MV-4-11 (cell line): ENCODE results near the gene TP73.

Experiments
- DNase-seq: peaks from one replicate; lab custom pipeline; 2025; lab: John Stamatoyannopoulos, UW

Gene TP73

GRCh38 chr1:3768811-3769390, 116.6 kb downstream of the TP73 start:
- DNase-seq, result no peak

DNA sequence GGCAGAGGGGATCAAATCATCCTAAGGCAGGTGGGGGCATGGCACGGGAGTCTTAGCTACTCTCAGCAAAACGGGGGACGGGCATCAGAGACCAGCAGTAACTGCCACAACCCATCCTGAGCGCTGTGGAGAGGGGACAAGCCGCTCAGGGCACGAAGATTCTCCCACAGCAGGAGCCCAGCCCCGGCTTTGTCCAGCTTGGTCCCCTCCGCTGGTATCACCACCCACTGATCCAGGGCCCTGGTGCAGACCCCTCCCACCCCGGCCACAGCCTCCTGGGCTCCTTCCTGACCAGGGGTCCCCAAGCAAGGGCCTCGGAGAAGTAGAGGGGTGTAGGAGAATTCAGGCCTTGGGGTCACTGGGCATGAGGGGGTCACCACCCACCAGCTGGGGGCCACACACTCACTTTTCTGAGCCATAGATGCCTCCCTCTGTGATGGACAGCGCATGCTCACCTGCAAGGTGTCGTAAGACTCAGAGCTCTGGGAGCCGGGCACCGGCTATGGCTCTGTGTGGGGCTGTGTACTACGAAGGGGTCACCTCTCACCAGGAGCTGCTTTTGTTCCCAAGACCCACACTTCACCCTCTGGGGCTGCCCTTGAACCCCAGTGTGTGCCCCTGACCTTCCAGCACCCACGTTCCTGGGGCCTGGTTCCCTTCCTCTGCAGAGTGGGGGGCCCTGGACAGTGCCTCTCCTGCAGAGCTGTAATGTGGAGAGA, 117.9 kb downstream of the TP73 start:
- no peak for DNase-seq

GRCh38 chr1:3771108-3772026, 119.1 kb downstream of the TP73 start:
- DNase-seq, result no peak

- peak; percentile 51 for DNase-seq
Measured at GRCh38 chr1:3772027-3772714, 119.9 kb downstream of the TP73 start.

DNA sequence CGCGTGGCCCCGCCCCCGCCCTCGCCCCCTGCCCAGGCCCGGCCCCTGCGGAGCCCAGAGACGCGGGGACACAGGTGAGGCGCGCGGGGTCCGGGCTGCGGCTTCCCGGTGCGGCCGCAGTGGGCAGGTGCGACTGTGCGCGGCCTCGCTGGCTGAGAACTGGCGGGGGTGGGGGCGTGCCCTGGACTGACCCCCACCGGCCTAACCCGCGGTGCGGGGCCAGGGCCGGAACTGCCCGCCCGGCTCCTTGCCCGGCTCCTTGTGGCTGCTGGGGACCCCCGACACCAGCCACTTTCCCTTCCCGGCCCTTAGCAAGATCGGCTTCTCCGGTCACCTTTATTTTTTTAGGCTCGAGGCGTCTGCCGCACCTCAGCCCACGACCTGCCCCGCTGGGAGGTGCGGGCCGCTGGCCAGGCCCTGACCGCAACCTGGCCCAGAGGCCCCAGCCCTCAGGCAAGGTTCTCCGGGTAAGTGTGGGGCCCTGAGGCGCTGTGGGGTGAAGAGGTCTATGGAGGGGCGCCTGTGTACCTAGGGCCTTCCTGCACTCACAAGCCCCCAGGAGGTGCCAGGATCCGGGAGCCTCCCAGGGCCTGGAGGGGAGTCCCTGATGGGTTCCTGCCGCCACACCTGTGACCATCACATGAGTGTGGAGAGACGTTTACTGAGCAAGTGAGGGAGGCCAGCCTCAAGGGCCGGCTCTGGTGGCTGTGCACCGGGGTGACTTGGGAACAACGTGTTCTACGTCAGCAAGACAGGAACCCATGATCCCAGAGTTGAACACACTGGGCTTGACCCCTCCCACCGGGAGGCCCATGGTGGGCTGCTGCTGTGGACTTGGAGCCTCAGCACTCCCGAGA, 120.6 kb downstream of the TP73 start, which contains the start of gene SMIM1:
TSS of gene SMIM1 (plus strand) at position 35 of the 857 bp plus-strand sequence. CDS start 2,625 bp downstream, outside the sequence.
- DNase-seq, result no peak

- DNase-seq, result no peak
Measured at GRCh38 chr1:3773572-3774275, 121.4 kb downstream of the TP73 start.

GRCh38 chr1:3774276-3774945, 122.1 kb downstream of the TP73 start:
- no peak for DNase-seq

- no peak for DNase-seq
Measured at GRCh38 chr1:3774946-3775489, 122.7 kb downstream of the TP73 start.

- peak; percentile 72 for DNase-seq
Measured at GRCh38 chr1:3775490-3776230, 123.3 kb downstream of the TP73 start.

- DNase-seq, result no peak
Measured at GRCh38 chr1:3776231-3776961, 124.1 kb downstream of the TP73 start.

DNA sequence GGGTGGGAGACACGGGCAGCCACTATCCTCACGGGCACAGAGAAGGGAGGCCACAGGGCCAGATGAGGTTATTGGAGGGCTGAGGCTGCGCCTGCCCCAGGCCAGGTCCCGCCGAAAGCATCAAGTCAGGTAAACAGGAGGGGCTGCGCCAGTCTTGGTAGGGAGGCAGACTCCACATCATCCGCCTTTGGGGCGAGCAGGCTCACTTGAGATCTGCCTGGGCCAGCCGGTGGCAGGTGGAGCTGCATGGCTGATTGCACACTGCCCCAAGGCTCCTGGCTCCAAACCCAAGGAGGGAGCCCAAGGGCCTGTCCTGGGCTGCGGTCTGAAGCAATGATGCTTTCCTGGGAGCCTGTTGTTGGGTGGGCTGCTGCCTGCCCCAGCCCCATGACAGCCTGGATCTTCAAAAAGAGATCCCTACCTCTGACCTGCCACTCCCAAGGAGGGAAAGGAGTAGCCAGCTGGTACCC, 124.8 kb downstream of the TP73 start:
- no peak for DNase-seq

DNA sequence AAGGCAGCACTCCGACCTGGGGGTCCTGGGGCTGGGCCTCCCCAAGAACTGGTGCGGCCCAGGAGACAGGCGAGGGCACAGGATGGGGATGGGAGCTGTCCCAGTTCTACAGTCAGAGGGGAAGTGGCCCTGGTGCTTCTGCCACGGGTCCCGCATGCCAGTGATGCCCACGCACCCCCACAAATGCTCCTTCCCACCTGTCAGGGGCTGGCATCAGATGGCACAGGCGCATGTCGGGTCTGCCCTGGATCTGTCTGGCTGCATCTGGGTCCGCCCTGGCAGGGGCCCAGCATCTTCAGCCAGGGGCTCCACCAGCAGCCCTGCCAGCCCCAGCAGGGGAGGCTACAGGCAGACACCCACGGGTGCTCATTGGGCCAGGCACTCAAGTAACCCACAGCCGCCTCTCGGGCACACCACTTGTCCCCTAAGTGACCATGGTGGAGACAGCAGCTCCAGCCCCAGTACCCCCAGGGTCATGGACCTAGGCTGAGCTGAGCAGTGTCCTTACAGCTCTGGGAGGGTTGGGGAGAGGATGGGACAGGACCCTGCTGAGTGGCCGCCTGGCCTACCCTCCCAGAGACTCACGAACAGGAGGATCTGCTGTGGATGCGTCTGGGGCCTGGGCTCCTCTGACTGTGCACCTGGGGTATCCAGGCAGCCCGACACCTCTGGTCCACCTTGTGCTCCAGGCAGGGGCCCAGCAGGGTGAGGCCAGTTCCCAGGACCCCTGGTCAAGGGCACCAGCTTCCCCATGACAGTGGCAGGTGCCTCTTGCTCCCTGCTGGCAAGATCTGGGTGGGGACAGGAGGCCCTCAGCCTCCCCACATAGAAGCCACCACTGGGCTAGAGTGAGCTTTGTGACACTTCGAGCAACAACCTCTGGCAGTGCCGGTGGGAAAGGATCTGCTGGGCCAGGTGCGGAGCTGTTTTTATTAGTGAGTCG, 125.6 kb downstream of the TP73 start:
- DNase-seq, result no peak

DNA sequence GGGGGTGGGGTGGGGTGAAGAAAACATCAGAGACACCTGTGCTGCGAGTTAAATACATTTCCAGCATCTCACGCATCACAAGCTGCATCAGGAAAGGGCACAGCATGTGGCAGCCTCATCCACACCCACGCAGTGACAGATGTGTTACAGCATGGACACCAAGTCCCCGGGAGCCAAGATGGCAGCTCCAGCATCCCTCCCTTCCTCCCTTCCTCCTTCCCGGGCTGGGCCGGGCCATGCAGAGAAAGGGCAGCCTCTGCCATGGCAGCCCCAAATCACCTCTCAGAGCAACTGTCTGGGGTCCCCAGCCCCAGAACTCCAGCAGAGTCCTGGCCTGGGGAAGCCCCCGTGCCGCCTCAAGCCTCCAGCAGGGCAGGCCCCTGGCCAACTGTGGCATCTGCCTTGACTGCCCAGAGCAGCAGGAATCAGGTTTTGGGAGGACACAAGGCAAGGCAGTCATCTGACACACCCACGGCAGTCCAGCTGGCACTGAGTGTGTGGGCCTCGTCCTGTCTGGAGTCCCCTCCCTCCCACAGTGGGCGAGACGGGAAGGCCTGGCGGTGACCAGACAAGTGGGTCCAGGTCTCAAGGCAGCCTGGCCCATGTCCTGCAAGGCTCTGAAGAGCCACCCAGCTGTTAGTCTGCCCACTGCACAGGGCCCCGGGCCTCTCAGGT, 126.4 kb downstream of the TP73 start:
- no peak for DNase-seq

GRCh38 chr1:3779265-3779911, 127.1 kb downstream of the TP73 start:
- no peak for DNase-seq

DNA sequence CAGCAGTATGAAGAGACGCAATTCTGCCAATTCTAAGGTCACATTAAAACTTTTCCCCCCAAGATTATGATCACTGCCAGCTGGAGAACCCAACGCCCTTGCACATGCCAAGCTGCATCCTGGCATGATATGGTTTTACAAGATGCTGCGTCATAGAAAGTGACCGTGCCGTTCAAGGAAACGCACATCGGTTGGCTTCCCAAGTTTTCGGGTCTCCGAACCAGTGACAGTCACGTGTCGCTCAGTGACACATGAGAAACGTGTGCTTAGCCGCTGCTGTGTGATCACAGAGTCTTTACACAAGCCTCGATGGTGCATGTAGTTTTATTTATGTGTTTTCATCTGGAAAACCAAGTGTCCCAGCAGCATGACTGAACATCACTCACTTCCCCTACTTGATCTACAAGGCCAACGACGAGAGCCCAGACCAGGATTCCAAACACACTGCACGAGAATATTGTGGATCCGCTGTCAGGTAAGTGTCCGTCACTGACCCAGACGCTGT, 127.6 kb downstream of the TP73 start:
- DNase-seq, result no peak

- no peak for DNase-seq
Measured at GRCh38 chr1:3780901-3781300, 128.6 kb downstream of the TP73 start.
